OCI-LY7 (cell line): ENCODE measurements around the gene MCF2L2. TPM values are rescaled to one million over a fixed set of nuclear protein-coding genes. Genes with fewer than 3 reads are reported as not detected.
"Not testable (repeated sequence)": the region's sequence is repeated elsewhere in the genome, so short reads cannot be mapped to it uniquely, and the experiment has no call there.

Experiments used
- BruUV-seq: library from RNA; stranded (reverse); fragments of 400-500 nt; replicated peaks from 2 replicates; lab custom pipeline; 2021; lab: Mats Ljungman, UMichigan
- CTCF ChIA-PET: fragments of 300-600 bp; sonication (Branson Sonifier 250); formaldehyde crosslinking; loops from one replicate; lab custom pipeline; 2022; ENCODE audit warnings: antibody characterized with exemption; ENCODE audit not compliant: unreplicated experiment; lab: Charles Lee
- POLR2A ChIA-PET: fragments of 300-600 bp; sonication (Branson Sonifier 250); formaldehyde crosslinking; loops from one replicate; lab custom pipeline; 2022; ENCODE audit warnings: antibody characterized with exemption; lab: Charles Lee
- DNase-seq: peaks from one replicate; pipeline ENCODE4 v3.0.0-alpha.2; 2015; ENCODE audit warnings: low spot score
- H2AFZ ChIP-seq: fragments of 200-600 bp; sonication (generic), shearing (Covaris generic); 2 replicates; pipeline ENCODE4 v1.6.1; 2014; ENCODE audit warnings: mild to moderate bottlenecking, antibody characterized with exemption, low read length, moderate library complexity
- H3K27ac ChIP-seq: fragments of 200-600 bp; sonication (generic); 2 replicates; pipeline ENCODE4 v1.5.1; 2014; ENCODE audit warnings: mixed run types, low read depth, mild to moderate bottlenecking, moderate library complexity, low read length, inconsistent platforms; ENCODE audit not compliant: poor library complexity, severe bottlenecking
- H3K36me3 ChIP-seq: fragments of 200-600 bp; sonication (generic); 2 replicates; pipeline ENCODE4 v1.6.1; 2014; ENCODE audit warnings: mild to moderate bottlenecking, antibody characterized with exemption, low read length, moderate library complexity, mixed read lengths; ENCODE audit not compliant: insufficient read depth
- H3K4me1 ChIP-seq: fragments of 200-600 bp; sonication (generic); 2 replicates; pipeline ENCODE4 v1.5.1; 2014; ENCODE audit warnings: mild to moderate bottlenecking, low read length; ENCODE audit not compliant: insufficient read depth, poor library complexity, severe bottlenecking
- H3K4me2 ChIP-seq: fragments of 200-600 bp; sonication (generic); 2 replicates; pipeline ENCODE4 v1.6.1; 2014; ENCODE audit warnings: mild to moderate bottlenecking, low read length
- H3K4me3 ChIP-seq: fragments of 200-600 bp; sonication (generic); 2 replicates; pipeline ENCODE4 v1.5.1; 2014; ENCODE audit warnings: mild to moderate bottlenecking, low read depth, low read length; ENCODE audit not compliant: poor library complexity, severe bottlenecking
- H3K79me2 ChIP-seq: fragments of 200-600 bp; sonication (generic); 2 replicates; pipeline ENCODE4 v1.6.1; 2016; ENCODE audit warnings: low read depth, mild to moderate bottlenecking, low read length, moderate library complexity, mixed read lengths; ENCODE audit not compliant: insufficient read depth
- H3K9me2 ChIP-seq: fragments of 200-600 bp; sonication (generic); 2 replicates; pipeline ENCODE4 v1.6.1; 2016; ENCODE audit warnings: mild to moderate bottlenecking, low read length, mixed read lengths; ENCODE audit not compliant: insufficient read depth
- H3K9me3 ChIP-seq: fragments of 200-600 bp; sonication (generic); 2 replicates; pipeline ENCODE4 v1.6.1; 2014; ENCODE audit warnings: mild to moderate bottlenecking, mixed run types, low read length, mixed read lengths
- H4K20me1 ChIP-seq: fragments of 200-600 bp; sonication (generic); 2 replicates; pipeline ENCODE4 v1.6.1; 2014; ENCODE audit warnings: mild to moderate bottlenecking, antibody characterized with exemption, low read length, moderate library complexity, mixed read lengths; ENCODE audit not compliant: insufficient read depth
- CTCF ChIP-seq: fragments of 200-600 bp; sonication (generic); conservative IDR thresholded peaks from 2 replicates; pipeline ENCODE4 v1.5.1; 2014; ENCODE audit warnings: mild to moderate bottlenecking, antibody characterized with exemption, low read length, moderate library complexity, mixed read lengths
- EZH2phosphoT487 ChIP-seq: fragments of 200-600 bp; sonication (generic); IDR thresholded peaks from 2 replicates; pipeline ENCODE4 v1.6.1; 2018; ENCODE audit warnings: low read depth, borderline replicate concordance, mild to moderate bottlenecking, mixed run types, antibody characterized with exemption, low read length, moderate library complexity, mixed read lengths
- intact Hi-C: fragments of 100-400 bp; cut with micrococcal nuclease; formaldehyde crosslinking; loops from one replicate; pipeline ENCODE4 v1.10.0; 2022; ENCODE audit not compliant: unreplicated experiment
- total RNA-seq, 2 experiments: library from RNA; depleted of rRNA in 1 of 2; stranded (reverse); fragments of >200 nt in 1 of 2; shearing (Covaris generic) in 1 of 2; gene quantifications; 2 replicates each; pipeline ENCODE4 v1.2.3, GENCODE V29; 2014 to 2022

The MCF2L2 gene
- total RNA-seq, 2 experiments from 2014 or later, result 6.6 to 8.0 TPM

GRCh38 chr3:183427876-183428446, 458 bp downstream of the MCF2L2 start:
- no peaks in the 10 kb centered on the region for H3K9me2 ChIP-seq
- intact Hi-C loops, result loop anchor here (5.0 kb wide), 1 partner anchor 934 kb away; the partner anchor contains the start of genes CLCN2 and POLR2H
- no peak for TF ChIP-seq EZH2phosphoT487
- peak overlapping the region; percentile 77 for H2AFZ ChIP-seq
- POLR2A ChIA-PET, result interaction anchor here (0.6 to 1.2 kb wide), 8 partner anchors 11 to 948 kb away, joined by 3 to 4 read pairs (median 3); no protein-coding TSS in a partner anchor
- peak overlapping the region; percentile 71 for H3K4me3 ChIP-seq
- peak overlapping the region; percentile 7 for H3K27ac ChIP-seq
- H4K20me1 ChIP-seq, result no peaks in the 10 kb centered on the region
- H3K4me2 ChIP-seq, result peak overlapping the region; percentile 78
- DNase-seq, result peak; percentile 70
- CTCF ChIA-PET, result interaction anchor here (0.6 kb wide), 2 partner anchors 17 to 216 kb away, joined by 8 to 14 read pairs; no protein-coding TSS in a partner anchor
- no peaks in the 10 kb centered on the region for H3K9me3 ChIP-seq
- no peaks in the 10 kb centered on the region for H3K36me3 ChIP-seq
- no TSS peak for BruUV-seq
- H3K79me2 ChIP-seq, result no peaks in the 10 kb centered on the region
- H3K4me1 ChIP-seq, result peaks cover 15% of the 10 kb centered on the region

- ChIA-PET CTCF (interaction anchor here (0.6 kb wide), 2 partner anchors 16 to 217 kb away, joined by 8 to 14 read pairs; no protein-coding TSS in a partner anchor), POLR2A (interaction anchor here (0.6 to 1.2 kb wide), 7 partner anchors 11 to 947 kb away, joined by 3 to 4 read pairs (median 3); no protein-coding TSS in a partner anchor)
- H3K9me3 ChIP-seq, result peaks cover under 1% of the 10 kb centered on the region; the same call in 1 of the 2 replicates
- TF ChIP-seq CTCF, result no peak
- TF ChIP-seq EZH2phosphoT487, result no peak
- peak overlapping the region; percentile 77 for H2AFZ ChIP-seq
- H3K79me2 ChIP-seq, result no peaks in the 10 kb centered on the region
- no TSS peak for BruUV-seq
- H3K36me3 ChIP-seq, result no peaks in the 10 kb centered on the region
- H4K20me1 ChIP-seq, result no peaks in the 10 kb centered on the region
- H3K4me2 ChIP-seq, result peak overlapping the region; percentile 78
- H3K4me1 ChIP-seq, result peaks cover 15% of the 10 kb centered on the region
- H3K4me3 ChIP-seq, result peak overlapping the region; percentile 71
- no peaks in the 10 kb centered on the region for H3K9me2 ChIP-seq
- intact Hi-C loops, result loop anchor here (5.0 kb wide), 1 partner anchor 935 kb away; the partner anchor contains the start of genes CLCN2 and POLR2H
- DNase-seq, result no peak
- no peak overlapping the region for H3K27ac ChIP-seq
Measured at GRCh38 chr3:183427196-183427875, 1.1 kb downstream of the MCF2L2 start.

GRCh38 chr3:183418807-183419206, 9.6 kb downstream of the MCF2L2 start:
- POLR2A ChIA-PET, intact Hi-C loops, CTCF ChIA-PET: not testable (repeated sequence)

More at GRCh38 chr3:183418807-183419206, 9.6 kb downstream of the MCF2L2 start:
- not testable (repeated sequence) for H3K27ac ChIP-seq, H3K4me1 ChIP-seq, H3K79me2 ChIP-seq, H3K9me2 ChIP-seq, BruUV-seq, H3K4me3 ChIP-seq, H4K20me1 ChIP-seq, DNase-seq, H3K4me2 ChIP-seq, H3K36me3 ChIP-seq, H2AFZ ChIP-seq
- H3K9me3 ChIP-seq, result peaks cover 38% of the 10 kb centered on the region
